NCI-H82 treated with DMSO at 0.1 percent for 48 hours (cell line): Measurements from ENCODE around the gene N4BP2.
"Not testable (repeated sequence)": the region's sequence is repeated elsewhere in the genome, so short reads cannot be mapped to it uniquely, and the experiment has no call there.

Experiments
- DNase-seq: peaks from one replicate; lab custom pipeline; 2025; ENCODE audit not compliant: unreplicated experiment; lab: John Stamatoyannopoulos, UW

The N4BP2 gene

DNA sequence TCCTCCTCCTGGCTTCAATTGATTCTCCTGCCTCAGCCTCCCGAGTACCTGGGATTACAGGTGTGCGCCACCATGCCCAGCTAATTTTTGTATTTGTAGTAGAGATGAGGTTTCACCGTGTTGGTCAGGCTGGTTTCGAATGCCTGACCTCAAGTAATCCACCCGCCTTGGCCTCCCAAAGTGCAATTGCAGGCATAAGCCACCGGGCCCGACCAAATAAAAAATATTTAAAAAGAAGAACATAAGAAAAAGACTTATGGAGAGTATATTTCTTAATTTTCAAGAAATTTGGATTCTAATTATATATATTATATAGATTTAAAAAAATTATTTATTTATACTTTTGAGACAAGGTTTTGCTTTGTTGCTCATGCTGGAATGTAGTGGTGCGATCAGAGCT lies 29.8 kb downstream of the N4BP2 start:
- no peak for DNase-seq

DNA sequence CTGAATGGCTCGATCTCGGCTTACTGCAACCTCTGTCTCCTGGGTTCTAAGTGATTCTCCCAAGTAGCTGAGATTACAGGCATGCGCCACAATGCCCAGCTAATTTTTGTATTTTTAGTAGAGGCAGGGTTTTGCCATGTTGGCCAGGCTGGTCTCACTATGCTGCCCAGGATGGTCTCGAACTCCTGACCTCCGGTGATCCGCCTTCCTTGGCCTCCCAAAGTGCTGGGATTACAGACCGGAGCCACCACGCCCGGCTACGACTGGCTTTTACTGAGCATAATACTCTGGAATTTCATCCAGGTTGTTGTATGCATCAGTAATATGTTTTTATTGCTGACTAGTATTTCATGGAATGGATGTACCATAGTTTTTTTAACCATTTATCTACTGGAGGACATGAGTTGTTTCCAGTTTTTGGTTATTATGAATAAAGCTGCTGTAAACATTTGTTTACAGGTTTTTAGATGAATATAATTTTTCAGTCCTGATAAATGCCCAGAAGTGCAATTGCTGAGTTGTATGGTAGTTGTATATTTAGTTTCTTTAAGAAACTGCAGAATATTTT lies 31.2 kb downstream of the N4BP2 start:
- DNase-seq, result no peak

DNA sequence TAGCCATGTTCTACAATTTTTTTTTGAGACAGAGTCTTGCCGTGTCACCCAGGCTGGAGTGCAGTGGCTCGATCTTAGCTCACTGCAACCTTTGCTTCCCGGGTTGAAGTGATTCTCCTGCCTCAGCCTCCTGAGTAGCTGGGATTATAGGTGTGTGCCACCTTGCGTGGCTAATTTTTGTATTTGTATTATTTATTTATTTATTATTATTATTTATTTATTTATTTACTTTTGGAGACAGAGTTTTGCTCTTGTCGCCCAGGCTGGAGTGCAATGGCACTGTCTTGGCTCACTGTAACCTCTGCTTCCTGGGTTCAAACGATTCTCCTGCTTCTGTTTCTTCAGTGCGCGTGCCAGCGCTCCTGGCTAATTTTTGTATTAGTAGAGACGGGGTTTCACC lies 36.8 kb downstream of the N4BP2 start:
- not testable (repeated sequence) for DNase-seq

DNA sequence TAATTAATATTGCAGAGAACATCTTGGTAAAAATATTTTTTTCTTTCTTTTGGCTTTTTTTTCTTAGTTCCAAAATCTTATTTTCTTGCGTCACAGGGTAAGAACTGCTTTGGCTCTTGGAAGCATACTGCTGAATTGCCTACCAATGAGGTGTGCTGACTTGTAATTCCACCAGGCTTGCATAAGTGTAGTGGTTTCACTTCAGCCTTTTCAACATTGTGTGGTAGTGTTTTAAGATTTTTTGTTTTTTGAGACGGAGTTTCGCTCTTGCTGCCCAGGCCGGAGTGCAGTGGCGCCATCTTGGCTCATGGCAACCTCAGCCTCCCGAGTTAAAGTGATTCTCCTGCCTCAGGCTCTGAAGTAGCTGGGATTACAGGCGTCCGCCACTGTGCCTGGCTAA lies 42.4 kb downstream of the N4BP2 start:
- no peak for DNase-seq

DNA sequence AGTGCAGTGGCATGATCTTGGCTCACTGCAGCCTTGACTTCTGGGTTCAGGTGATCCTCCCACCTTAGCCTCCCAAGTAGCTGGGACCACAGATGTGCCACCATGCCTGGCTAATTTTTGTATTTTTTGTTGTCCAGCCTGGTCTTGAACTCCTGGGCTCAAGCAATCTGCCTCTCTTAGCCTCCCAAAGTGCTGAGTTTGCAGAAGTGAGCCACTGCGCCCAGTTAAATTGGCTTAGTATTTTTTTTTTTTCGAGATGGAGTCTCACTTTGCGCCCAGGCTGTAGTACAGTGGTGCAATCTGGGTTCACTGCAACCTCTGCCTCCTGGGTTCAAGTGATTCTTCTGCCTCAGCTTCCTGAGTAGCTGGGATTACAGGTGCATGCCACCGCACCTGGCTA lies 50.5 kb downstream of the N4BP2 start:
- not testable (repeated sequence) for DNase-seq

DNA sequence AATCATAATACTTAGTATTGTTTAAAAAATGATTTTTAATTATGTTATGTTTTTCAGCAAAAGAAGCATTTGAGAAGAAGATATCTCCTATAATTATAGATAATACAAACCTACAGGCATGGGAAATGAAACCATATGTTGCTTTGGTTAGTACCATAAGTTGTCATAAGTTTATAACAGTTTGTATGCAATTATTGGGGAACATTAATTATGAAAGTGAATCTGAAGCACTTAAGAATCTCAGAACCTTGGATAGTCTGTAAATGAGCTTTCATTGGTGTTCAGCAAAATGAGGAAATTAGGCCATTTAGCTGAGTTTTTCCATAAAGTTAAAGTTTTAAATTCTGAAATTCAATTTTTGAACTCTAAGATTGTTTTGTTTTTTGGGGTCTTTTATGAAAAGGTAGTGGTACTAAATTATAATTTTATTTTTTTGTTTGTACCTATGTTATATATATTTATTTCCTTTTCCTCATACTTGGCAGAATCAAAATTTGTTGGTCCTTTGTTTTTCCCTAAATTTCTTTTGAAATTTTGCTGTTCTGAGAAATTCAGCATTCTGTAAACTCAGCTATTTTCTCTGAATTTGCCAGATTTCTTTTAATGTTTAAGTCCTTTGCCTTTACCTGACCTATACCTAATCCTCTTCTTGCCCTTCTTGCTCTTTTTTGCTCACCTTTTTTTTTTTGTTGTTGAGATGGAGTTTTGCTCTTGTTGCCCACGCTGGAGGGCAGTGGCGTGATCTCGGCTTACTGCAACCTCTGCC lies 55.6 kb downstream of the N4BP2 start:
- no peak for DNase-seq

DNA sequence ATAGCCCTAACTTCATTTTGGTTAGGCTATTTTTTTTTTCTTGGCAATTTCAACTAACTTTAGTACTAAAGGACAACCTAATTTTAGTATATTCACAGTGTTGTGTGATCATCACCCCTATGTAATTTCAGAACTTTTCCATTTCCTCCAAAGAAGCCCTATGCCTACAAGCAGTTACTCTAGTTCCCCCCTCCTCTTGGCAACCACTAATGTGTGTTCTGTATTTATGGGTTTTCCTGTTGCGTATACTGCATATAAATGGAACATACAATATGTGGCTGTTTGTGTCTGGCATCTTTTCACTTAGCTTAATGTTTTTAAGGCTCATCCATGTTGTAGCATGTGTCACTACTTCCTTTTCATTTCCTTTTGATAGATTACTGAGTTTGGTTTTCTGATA lies 57.6 kb downstream of the N4BP2 start:
- no peak for DNase-seq

DNA sequence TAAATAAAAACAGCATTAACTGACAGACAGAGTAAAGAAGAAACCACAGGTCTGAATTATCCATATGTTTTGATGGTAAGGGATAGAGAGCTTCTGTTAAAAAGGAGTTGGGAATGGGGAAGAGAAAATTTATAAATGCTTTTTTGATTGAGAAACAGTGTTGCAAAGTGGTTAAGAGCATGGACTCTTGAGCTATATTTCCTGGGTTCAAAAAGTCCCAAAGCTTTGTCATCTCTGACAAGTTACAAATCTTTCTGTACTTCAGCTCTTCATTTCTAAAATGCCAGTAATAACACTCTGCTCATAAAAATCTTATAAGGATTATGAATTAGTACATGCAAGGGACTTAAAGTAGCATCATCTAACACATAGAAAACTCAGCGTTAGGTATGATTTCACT lies 62.2 kb downstream of the N4BP2 start:
- DNase-seq, result no peak

DNA sequence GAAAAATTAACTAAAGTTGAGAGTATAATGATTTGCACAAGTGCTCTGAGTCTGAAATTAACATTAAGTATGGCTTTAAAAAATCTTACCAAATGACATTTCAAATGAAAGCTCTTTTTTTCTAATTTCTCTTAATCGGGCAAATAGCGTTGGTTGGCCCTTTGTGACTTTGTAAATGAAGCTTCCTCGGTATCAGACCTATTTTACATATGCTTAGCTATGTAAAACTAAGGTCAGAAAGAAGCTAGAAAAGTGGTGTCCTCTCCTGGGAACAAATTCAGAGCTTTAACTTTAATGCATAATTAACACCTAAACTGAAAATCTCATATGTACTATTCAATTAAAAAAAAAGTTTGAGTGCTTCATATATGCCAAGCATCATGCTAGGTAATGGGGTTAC lies 62.7 kb downstream of the N4BP2 start:
- no peak for DNase-seq

DNA sequence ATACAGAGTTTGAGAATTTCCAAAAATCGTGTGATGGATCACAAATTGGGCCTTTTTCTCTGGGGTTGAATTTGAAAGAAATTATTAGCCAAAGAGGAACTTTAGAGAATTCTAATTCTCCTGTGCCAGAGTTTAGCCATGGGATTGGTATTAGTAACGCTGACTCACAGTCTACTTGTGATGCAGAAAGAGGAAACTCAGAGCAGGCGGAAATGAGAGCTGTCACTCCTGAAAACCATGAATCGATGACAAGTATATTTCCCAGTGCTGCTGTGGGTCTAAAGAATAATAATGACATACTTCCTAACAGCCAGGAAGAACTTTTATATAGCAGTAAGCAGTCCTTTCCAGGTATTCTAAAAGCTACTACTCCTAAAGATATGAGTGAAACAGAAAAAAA lies 64.9 kb downstream of the N4BP2 start:
- no peak for DNase-seq

DNA sequence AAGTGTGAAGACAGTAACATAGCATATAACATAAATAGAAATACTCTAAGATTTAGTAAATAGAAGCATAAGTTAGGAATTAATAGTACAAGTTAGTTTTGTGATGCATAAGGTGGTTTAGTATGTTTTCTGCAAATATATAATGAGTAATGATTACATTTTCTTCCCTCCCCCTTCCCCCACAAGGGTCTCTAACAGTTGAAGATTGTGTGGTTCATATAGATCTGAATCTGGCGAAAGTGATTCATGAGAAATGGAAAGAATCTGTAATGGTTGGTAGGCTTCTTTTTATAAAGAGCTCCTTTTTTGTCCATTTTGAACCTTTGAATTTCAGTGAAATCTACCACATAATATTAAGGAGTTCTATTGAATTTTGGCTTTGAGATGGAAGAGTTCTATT lies 66.3 kb downstream of the N4BP2 start:
- DNase-seq, result no peak

DNA sequence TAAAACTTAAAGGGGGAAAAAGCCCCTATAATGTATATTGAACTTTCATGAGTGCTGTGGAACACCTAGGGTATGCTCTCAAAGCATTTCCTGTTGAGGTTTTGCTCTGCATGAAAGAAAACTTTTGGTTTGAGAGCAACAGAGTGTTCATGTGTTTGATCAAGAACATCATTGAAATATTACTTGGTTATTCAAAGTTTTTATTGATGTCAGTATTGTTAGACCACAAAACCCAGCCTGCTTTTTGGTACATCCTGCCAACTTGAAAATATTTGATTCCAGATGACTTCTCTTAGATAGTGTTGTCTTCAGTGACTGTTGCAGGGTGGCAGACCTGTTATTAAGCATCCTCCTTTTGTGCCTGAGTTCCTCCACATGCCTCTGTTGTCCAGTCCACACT lies 68.0 kb downstream of the N4BP2 start:
- DNase-seq, result no peak

DNA sequence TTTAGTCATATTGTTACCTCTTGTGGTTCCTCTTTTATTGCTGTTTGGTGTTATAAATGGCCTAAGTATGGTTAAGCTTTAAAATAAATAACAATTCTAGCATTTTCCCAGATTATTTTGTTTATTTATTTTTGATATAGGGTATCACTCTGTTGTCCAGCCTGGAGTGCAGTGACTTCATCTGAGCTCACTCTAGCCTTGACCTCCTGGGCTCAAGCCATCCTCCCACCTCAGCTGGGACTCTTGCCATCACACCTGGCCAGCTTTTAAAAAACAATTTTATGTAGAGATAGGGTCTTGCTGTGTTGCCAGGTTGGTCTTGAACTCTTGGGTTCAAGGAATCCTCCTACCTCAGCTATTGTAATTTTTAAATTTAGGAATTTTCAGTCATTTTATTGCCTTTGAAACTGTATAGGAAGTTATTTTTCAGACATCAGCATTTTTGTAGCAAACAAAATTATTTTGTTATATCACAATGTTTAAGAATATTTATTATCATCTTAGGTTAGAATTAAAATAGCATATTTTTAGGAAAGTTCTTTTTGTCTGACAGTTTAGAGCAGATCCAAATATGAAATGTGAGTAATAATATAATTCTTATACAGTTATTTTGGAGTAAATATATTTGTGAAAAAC lies 73.9 kb downstream of the N4BP2 start:
- DNase-seq, result no peak

DNA sequence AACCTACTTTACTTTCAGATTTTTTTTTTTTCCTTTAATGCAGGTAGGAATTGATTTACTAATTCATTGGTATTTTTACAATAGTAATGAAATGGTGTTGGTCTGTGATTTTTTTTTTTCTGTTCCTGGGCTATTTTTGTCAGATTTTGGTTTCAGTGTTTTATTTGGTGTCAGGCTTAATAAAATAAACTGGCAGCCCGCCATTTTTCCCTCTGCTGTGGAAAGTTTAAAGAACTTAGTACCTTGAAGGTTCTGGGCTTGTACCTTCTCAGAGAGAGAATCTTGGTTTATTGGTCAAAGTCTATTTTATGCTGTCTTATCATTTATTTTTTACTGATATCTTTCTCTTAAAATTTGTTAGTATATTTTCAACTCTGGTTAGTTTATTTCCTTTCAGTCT lies 76.2 kb downstream of the N4BP2 start:
- no peak for DNase-seq

DNA sequence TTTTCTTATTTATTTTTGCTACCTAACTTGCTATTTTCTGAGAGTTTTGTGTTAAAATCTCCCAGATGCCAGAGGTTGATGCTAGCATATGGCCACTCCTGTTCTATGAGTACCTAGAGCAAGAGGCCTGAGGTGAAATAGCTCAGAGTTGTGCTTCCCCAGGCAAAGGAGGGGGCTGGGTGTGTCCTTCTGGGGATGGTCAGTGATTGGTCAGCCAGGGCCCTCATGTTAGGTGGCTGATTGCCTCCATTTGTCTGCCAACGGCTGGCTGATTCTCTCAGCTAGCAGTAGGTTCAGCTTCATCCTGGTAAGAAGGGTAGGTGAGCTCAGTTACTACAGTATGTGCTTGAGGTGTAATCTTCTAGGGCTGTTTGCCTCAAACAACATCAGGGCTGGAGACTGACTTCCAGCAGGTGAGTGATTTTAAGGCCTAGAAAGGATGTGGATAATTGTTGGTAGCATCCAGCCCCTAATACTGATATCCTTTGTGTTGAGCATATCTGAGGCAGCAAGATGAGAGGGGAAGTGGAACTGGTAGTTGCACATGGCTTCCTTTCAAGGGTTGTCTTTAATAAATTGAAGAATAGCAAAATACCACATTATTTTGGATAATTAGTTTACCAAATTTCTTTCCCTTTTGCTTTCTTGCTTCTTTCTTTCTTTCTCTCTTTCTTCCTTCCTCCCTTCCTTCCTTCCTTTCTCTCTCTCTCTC lies 77.7 kb downstream of the N4BP2 start:
- DNase-seq, result no peak

DNA sequence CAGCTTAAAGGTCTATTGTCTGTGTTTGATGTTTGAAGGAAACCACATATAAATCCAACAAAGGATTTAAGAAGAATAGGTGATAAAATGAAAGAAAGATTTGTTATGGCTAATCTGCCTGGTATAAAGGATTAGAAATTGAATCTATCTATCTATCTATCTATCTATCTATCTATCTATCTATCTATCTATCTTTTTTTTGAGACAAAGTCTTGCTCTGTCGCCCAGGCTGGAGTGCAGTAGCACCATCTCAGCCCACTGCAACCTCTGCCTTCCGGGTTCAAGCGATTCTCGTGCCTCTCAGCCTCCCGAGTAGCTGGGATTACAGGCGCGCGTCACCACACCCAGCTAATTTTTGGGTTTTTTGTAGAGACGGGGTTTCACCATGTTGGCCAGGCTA lies 79.6 kb downstream of the N4BP2 start:
- not testable (repeated sequence) for DNase-seq

DNA sequence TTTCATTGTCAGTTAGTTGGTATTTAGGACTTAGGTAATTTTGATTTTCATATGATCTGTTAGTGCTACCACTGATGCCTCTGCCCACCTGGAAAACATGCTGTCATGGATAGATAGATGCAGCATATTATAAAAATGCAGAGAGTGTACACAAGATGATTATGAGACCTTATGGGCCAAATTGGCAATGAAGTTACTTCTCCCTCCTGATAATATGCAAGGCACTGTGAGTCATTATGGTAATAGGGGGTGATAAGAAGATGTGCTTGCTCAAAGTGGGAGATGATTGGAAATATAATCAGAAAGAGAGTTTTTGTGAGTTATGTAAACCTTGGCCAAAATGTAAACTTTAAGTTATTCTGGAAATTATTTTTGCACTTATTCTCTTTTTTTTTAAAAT lies 83.5 kb downstream of the N4BP2 start:
- DNase-seq, result no peak

DNA sequence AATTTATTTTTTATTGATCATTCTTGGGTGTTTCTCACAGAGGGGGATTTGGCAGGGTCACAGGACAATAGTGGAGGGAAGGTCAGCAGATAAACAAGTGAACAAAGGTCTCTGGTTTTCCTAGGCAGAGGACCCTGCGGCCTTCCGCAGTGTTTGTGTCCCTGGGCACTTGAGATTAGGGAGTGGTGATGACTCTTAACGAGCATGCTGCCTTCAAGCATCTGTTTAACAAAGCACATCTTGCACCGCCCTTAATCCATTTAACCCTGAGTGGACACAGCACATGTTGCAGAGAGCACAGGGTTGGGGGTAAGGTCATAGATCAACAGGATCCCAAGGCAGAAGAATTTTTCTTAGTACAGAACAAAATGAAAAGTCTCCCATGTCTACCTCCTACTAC lies 83.9 kb downstream of the N4BP2 start:
- DNase-seq, result not testable (repeated sequence)

DNA sequence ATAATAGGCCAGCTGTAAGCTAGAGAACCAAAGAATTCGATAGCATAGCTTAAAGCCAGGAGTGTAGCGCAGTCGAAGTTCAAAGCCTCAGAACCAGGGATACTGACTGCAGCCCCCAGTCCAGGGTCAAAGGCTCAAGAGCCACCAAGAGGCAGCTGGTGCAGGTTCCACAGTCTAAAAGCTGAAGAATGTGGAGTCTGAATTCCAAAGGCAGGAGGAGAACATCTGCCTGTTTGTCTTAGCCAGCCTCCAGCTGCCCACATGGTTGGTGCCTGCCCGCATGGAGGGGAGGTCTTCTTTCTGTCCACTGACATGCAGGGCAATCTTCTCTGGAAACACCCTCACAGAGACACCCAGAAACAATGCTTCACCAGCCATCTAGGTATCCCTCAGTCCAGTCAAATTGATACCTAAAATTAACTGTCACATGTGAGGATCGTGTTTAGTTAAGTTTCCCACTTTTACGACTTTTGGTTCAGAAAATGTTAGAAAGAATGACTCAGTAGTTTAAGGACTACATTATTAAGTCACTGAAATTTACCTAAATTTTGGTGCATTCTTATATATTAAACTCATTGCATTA lies 87.4 kb downstream of the N4BP2 start:
- DNase-seq, result no peak

DNA sequence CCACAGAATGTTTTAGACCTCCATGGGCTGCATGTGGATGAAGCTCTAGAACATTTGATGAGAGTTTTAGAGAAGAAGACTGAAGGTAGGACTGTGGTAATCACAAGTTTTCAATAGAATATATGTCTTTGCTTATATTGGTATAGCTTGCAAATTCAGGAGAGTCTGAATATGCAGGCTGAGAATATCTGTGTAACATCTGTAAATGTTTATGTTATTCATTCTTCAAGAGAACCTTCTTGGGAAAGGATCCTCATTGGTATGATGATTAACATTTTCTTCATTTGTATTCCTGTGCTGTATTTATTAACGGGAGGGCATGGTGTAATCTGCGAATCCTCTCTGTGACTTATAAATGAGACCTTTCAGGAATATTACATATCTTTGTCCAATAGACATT lies 88.1 kb downstream of the N4BP2 start:
- DNase-seq, result no peak

DNA sequence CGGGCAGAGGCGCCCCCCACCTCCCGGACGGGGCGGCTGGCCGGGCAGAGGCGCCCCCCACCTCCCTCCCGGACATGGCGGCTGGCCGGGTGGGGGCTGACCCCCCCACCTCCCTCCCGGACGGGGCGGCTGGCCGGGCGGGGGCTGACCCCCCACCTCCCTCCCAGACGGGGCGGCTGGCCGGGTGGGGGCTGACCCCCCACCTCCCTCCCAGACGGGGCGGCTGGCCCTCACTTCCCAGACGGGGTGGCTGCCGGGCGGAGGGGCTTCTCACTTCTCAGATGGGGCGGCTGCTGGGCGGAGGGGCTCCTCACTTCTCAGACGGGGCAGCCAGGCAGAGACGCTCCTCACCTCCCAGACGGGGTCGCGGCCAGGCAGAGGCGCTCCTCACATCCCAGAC lies 90.8 kb downstream of the N4BP2 start:
- not testable (repeated sequence) for DNase-seq

DNA sequence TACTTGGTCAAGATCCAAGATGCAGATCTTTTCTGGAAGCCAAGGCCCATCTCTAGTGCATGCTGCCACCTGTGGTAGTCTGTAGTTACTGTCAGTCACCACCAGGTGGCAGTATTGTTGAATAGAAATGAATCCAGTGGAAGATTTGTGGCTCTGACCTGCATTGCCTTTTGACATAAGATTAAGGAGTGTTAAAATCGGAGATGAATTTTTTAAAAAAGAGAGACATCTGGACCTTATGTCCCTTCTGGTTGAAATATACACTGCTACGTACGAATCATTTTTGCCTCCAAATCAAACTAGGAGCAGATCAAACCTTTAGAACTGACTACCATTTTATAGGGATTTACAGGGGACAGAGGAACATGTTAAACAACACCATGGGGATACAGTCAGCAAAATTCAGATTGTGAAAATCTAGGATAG lies 93.3 kb downstream of the N4BP2 start:
- peak; percentile 23 for DNase-seq
